GM18520 (cell line): ENCODE results near the gene BIVM.

ENCODE experiments used
- ATAC-seq: cut with Tn5 transposase; IDR thresholded peaks from one replicate; pipeline ENCODE4 v1.9.1; 2021; ENCODE audit not compliant: unreplicated experiment

Gene BIVM

DNA sequence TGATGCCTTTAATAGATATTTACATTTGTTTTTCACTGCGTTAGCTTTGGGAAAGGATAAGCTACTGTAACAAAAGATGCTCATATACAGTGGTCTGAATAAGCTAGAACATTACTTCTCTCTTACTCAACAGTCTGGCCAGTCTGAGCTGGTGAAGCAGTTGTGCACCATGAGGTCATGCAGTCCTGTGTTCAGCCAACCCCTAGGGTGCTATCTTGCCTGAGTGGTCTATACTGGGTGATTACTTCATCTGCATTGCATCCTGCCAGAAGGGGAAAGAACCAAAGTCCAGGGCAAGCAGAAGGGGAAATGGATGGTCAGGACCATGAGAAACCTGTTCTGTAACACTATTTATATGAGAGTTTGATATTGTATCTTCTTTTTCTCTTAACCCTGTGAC lies 78.4 kb downstream of the BIVM start:
- no peak for ATAC-seq

DNA sequence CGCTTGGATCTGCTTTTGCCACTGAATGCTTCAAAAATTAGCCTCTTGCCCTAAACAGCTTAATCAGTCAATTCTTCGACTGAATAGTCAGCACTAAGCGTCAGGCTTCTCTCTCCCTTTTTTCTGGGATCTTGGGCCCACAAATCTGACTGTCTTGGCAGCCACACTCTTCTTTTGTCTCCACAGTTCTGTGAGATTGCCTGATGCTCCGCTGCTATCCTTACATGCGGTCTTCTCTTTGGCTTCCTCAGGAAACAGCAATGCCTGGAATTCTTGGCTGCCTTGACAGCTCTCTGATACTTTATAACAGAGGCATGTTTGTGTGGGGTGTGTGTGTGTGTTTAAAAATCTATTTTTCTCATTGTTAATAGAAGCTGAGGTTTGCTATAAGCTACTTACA lies 79.6 kb downstream of the BIVM start:
- ATAC-seq, result no peak

DNA sequence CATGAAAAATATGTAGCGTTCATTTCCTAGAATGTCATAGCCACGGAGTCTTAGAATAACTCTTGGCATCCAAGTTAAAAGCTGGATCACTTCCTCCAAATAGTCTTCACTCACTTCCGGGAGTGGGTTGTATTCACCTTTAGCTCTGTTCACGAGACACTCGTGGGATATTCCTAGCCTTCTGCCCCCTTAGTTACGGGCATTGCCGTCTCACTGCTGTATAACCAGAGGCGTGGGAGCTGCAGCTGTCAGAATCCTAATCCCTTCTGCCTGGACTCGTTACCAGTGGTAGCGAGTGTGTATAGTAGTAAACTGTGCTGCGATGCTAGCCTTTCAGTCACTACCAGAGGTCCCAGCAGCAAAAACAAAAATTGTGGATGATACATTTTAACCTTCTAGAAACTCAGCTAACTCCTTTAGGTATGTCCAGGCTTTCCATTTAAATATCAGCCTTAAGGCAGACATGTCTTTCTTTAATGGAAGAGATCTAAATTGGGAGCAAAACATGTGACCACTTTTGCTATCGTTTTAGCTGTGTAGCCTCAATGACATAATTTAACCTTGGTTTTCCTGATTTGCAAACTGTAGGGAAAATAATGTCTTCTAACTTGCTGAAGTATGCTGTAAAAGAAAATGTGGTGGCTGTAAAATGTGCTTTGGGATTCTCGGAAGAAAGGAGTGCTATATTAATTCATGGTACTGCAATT lies 81.0 kb downstream of the BIVM start:
- no peak for ATAC-seq

DNA sequence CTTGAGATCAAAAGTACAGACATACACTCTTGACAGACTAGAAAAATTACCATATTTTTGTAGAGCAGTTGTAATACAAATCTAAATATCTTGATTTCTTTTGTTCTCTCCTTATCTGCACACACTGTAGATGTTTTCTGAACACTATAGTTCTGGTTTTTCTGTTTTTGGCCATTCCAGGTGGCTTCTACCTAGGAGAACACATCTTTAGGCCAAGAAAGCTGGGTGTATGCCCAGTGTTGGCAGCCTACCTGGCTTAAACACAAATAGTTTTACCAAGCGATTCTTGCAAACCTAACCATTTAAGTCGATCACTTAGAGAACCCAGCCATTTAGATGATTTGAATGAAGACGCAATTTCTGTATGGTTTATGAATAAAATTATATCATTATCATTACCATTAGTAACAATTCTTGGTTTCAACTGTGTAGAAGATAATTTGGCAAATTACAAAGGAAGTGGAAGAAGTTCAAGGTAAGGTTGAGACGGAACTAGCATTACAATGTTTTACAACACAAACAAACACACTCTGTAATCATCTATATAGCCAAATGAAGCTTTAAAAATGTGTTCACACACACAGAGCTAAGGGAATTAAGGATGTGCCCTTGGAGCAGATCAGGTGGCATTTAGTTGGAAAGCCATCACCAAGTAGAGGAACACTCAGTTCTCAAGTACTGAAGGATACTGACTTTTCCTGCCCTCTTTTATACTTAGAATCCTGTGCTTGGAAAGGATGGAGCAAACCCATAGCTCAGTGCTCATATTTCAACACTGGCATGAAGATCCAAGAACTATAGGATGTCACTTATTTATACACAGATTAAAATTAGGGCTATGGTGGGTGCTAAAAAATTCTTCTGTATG lies 83.1 kb downstream of the BIVM start:
- no peak for ATAC-seq
